ENCODE results near the gene ATOSA. TPM values are rescaled to one million over a fixed set of nuclear protein-coding genes. Genes with fewer than 3 reads are reported as not detected.

The ATOSA gene
- total and polyA plus RNA-seq, 2 of the 8 experiments (the other 6 are each of a cell fraction or from before 2014, with no cell fraction given) = 4.6 to 7.9 TPM

GRCh38 chr15:52715411-52715810 is 36.2 kb upstream of the ATOSA start (continued):
- TF ChIP-seq CHD7 (IDR thresholded peaks at IDR 0.05; ENCODE audit: insufficient replicate concordance, low read length) (no peak), CTCF (IDR thresholded peaks at IDR 0.05; ENCODE audit: control extremely low read depth in 1 of 3, insufficient read depth in 1 of 3, low read depth in 1 of 3, low read length in 3 of 3) (no peak)

Measured in H1 (cell line).